ENCODE results near the gene TMEM215.

DNA sequence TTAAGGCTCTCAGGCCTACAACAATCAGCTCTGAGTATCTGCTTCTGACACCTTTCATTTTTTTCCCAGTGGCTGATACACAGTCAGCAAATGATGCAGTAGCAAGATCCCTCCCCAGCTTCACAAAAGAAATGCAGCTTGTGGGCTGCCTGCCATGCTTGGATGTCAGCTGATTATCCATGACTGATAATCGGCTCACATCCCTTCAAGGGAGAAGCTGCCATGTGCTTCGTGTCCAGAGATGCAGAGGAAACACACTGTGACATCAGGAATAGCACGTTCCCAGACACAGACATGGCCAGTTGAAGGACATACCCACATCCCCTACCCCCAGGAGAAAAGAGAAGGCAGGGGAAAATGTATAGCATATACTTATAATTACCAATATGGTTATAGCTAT, 27.9 kb downstream of the TMEM215 start:
- TF ChIP-seq, protein P1, sequence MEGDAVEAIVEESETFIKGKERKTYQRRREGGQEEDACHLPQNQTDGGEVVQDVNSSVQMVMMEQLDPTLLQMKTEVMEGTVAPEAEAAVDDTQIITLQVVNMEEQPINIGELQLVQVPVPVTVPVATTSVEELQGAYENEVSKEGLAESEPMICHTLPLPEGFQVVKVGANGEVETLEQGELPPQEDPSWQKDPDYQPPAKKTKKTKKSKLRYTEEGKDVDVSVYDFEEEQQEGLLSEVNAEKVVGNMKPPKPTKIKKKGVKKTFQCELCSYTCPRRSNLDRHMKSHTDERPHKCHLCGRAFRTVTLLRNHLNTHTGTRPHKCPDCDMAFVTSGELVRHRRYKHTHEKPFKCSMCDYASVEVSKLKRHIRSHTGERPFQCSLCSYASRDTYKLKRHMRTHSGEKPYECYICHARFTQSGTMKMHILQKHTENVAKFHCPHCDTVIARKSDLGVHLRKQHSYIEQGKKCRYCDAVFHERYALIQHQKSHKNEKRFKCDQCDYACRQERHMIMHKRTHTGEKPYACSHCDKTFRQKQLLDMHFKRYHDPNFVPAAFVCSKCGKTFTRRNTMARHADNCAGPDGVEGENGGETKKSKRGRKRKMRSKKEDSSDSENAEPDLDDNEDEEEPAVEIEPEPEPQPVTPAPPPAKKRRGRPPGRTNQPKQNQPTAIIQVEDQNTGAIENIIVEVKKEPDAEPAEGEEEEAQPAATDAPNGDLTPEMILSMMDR (IDR thresholded peaks at IDR 0.05), result no peak
- no peak for TF ChIP-seq POLR2A (IDR thresholded peaks at IDR 0.05)
